Keratinocyte (primary cell): Measurements from ENCODE around the gene ACBD6. TPM values are rescaled to one million over a fixed set of nuclear protein-coding genes. Genes with fewer than 3 reads are reported as not detected.

ENCODE experiments used
- DNase-seq: peaks from one replicate; pipeline ENCODE4 v3.0.0-alpha.2; 2011; ENCODE audit warnings: low read depth, missing footprints, low spot score
- FAIRE-seq: peaks from 2 replicates; lab custom pipeline; 2011; peaks lifted over from hg19 to GRCh38; lab: Jason Lieb, UNC
- H2AFZ ChIP-seq: 2 replicates; pipeline ENCODE4 v1.6.0; 2012; ENCODE audit warnings: low read length, control low read depth, inconsistent platforms; ENCODE audit not compliant: control insufficient read depth
- H3K27ac ChIP-seq: 2 replicates; pipeline ENCODE4 v1.5.1; 2011; ENCODE audit warnings: low read length; ENCODE audit not compliant: control insufficient read depth, insufficient read depth
- H3K27me3 ChIP-seq: 3 replicates; pipeline ENCODE4 v1.6.0; 2011; ENCODE audit warnings: low read length; ENCODE audit not compliant: control insufficient read depth, insufficient read depth; ENCODE audit errors: extremely low read depth
- H3K36me3 ChIP-seq, 2 experiments: 2 replicates in 1 of 2; 3 replicates in 1 of 2; pipeline ENCODE4 v1.5.1; 2011; ENCODE audit warnings: low read length in 2 of 2, mild to moderate bottlenecking in 1 of 2; ENCODE audit not compliant: control insufficient read depth in 2 of 2, insufficient read depth in 2 of 2; ENCODE audit errors: extremely low read depth in 1 of 2
- H3K4me1 ChIP-seq: 3 replicates; pipeline ENCODE4 v1.5.1; 2011; ENCODE audit warnings: low read length; ENCODE audit not compliant: control insufficient read depth, insufficient read depth; ENCODE audit errors: extremely low read depth
- H3K4me2 ChIP-seq: 3 replicates; pipeline ENCODE4 v1.6.0; 2011; ENCODE audit warnings: low read depth, low read length; ENCODE audit not compliant: control insufficient read depth, insufficient read depth; ENCODE audit errors: extremely low read depth
- H3K4me3 ChIP-seq, 3 experiments: fragments of 200-600 bp in 1 of 3; sonication (generic) in 1 of 3; 2 replicates in 2 of 3; 3 replicates in 1 of 3; pipeline ENCODE4 v1.5.1; 2011 to 2016; ENCODE audit warnings: low read length in 3 of 3, mild to moderate bottlenecking in 3 of 3, control low read depth in 2 of 3, inconsistent platforms in 1 of 3, low read depth in 1 of 3, mixed read lengths in 1 of 3, mixed run types in 1 of 3, moderate library complexity in 1 of 3; ENCODE audit not compliant: control insufficient read depth in 2 of 3, insufficient read depth in 2 of 3; ENCODE audit errors: extremely low read depth in 1 of 3
- H3K79me2 ChIP-seq: 2 replicates; pipeline ENCODE4 v1.6.0; 2012; ENCODE audit warnings: low read length; ENCODE audit not compliant: control insufficient read depth, insufficient read depth
- H3K9ac ChIP-seq: 3 replicates; pipeline ENCODE4 v1.6.0; 2011; ENCODE audit warnings: low read length; ENCODE audit not compliant: control insufficient read depth, insufficient read depth; ENCODE audit errors: extremely low read depth
- H3K9me1 ChIP-seq: 3 replicates; pipeline ENCODE4 v1.6.0; 2011; ENCODE audit warnings: low read length; ENCODE audit not compliant: control insufficient read depth, insufficient read depth; ENCODE audit errors: extremely low read depth
- H3K9me3 ChIP-seq: 2 replicates; pipeline ENCODE4 v1.5.1; 2012; ENCODE audit warnings: low read depth, low read length; ENCODE audit not compliant: control insufficient read depth
- H4K20me1 ChIP-seq: 3 replicates; pipeline ENCODE4 v1.6.0; 2011; ENCODE audit warnings: low read length; ENCODE audit not compliant: control insufficient read depth, insufficient read depth; ENCODE audit errors: extremely low read depth
- CTCF ChIP-seq, 3 experiments: IDR thresholded peaks in 1 of 3; conservative IDR thresholded peaks in 1 of 3; optimal IDR thresholded peaks in 1 of 3; 2 replicates in 2 of 3; 3 replicates in 1 of 3; pipeline versions ENCODE3 to v1.5.1; 2011; ENCODE audit warnings: low read length in 3 of 3, mild to moderate bottlenecking in 3 of 3, moderate library complexity in 2 of 3, control low read depth in 1 of 3, inconsistent platforms in 1 of 3; ENCODE audit not compliant: insufficient read depth in 2 of 3; ENCODE audit errors: extremely low read depth in 1 of 3
- EZH2 ChIP-seq: IDR thresholded peaks from one replicate; pipeline ENCODE4 v1.6.1; 2012; ENCODE audit warnings: inconsistent platforms, mild to moderate bottlenecking, low read length, moderate library complexity
- dilution Hi-C: fragments of 300-500 bp; cut with MboI; formaldehyde crosslinking; loops from one replicate; pipeline ENCODE4 v1.7.0; 2020; ENCODE audit warnings: low sequenced_read_pairs; ENCODE audit not compliant: extremely low pct_ligation_motif_present
- polyA plus RNA-seq, 5 experiments: library from polyadenylated mRNA; depleted of rRNA in 3 of 5; stranded (reverse) in 3 of 5; stranded (forward) in 1 of 5; unstranded in 1 of 5; fragments of >200 nt; gene quantifications; 1 replicate in 1 of 5; 2 replicates in 3 of 5; 3 replicates in 1 of 5; pipeline versions ENCODE4 v1.2.1 to v1.2.3, GENCODE V29; 2011 to 2012; ENCODE audit warnings: missing spikeins in 2 of 5, low read depth in 1 of 5, low replicate concordance in 1 of 5

ACBD6 gene
- polyA plus RNA-seq, 1 donor (not counting 4 experiments of a cell fraction or from before 2014, with no cell fraction given): 47.5 TPM

- Histone ChIP-seq H2AFZ (no peak overlapping the region), H3K27me3 (no peaks in the 10 kb centered on the region), H3K9me1 (no peaks in the 10 kb centered on the region), H4K20me1 (no peaks in the 10 kb centered on the region), H3K4me2 (no peak overlapping the region), H3K27ac (no peak overlapping the region), H3K4me1 (no peaks in the 10 kb centered on the region), H3K36me3 (no peaks in the 10 kb centered on the region), H3K79me2 (peaks cover 22% of the 10 kb centered on the region), H3K4me3 (no peak overlapping the region), H3K9me3 (no peaks in the 10 kb centered on the region), H3K9ac (no peak overlapping the region)
- TF ChIP-seq CTCF (optimal IDR thresholded peaks at IDR 0.05 in 1 of 3, IDR thresholded peaks at IDR 0.05 in 1 of 3, conservative IDR thresholded peaks at IDR 0.05 in 1 of 3; ENCODE audit: extremely low read depth in 1 of 3, insufficient read depth in 2 of 3, low read length in 3 of 3) (no peak), EZH2 (no peak)
- no peak for FAIRE-seq
- dilution Hi-C loops: no loop called here
- no peak for DNase-seq
These were observed 129.6 kb downstream of the ACBD6 start for GRCh38 chr1:180372728-180373127.

GRCh38 chr1:180370597-180370996 lies 131.8 kb downstream of the ACBD6 start:
- H3K9me1 ChIP-seq: no peaks in the 10 kb centered on the region
- FAIRE-seq (no peak), DNase-seq (no peak)
- H4K20me1 ChIP-seq: no peaks in the 10 kb centered on the region
- H3K4me3 ChIP-seq: no peak overlapping the region
- no peaks in the 10 kb centered on the region for H3K9me3 ChIP-seq
- no peaks in the 10 kb centered on the region for H3K4me1 ChIP-seq
- H3K36me3 ChIP-seq: no peaks in the 10 kb centered on the region
- no peak overlapping the region for H3K27ac ChIP-seq
- H3K4me2 ChIP-seq: no peak overlapping the region
- H2AFZ ChIP-seq: no peak overlapping the region
- no peaks in the 10 kb centered on the region for H3K27me3 ChIP-seq
- peaks cover 14% of the 10 kb centered on the region for H3K79me2 ChIP-seq
- dilution Hi-C loops: no loop called here
- TF ChIP-seq CTCF (optimal IDR thresholded peaks at IDR 0.05 in 1 of 3, IDR thresholded peaks at IDR 0.05 in 1 of 3, conservative IDR thresholded peaks at IDR 0.05 in 1 of 3; ENCODE audit: extremely low read depth in 1 of 3, insufficient read depth in 2 of 3, low read length in 3 of 3) (no peak), EZH2 (no peak)
- H3K9ac ChIP-seq: no peak overlapping the region
